KMS-11 (cell line): ENCODE measurements around the gene ATF6B.

Experiments used
- H2AFZ ChIP-seq: fragments of 200-600 bp; sonication (generic); 2 replicates; pipeline ENCODE4 v1.6.1; 2016; ENCODE audit warnings: antibody characterized with exemption, mixed run types, low read depth
- H3K27ac ChIP-seq: fragments of 200-600 bp; sonication (generic); 2 replicates; pipeline ENCODE4 v1.6.1; 2016; ENCODE audit warnings: mild to moderate bottlenecking, mixed run types
- H3K27me3 ChIP-seq: fragments of 200-600 bp; sonication (generic); 2 replicates; pipeline ENCODE4 v1.6.1; 2017; ENCODE audit warnings: mild to moderate bottlenecking, low read depth, mixed run types, moderate library complexity; ENCODE audit not compliant: insufficient read depth
- H3K36me3 ChIP-seq: fragments of 200-600 bp; sonication (generic); 2 replicates; pipeline ENCODE4 v1.6.1; 2017; ENCODE audit warnings: mild to moderate bottlenecking, mixed run types; ENCODE audit not compliant: insufficient read depth
- H3K4me1 ChIP-seq: fragments of 200-600 bp; sonication (generic); 2 replicates; pipeline ENCODE4 v1.6.1; 2016; ENCODE audit warnings: mild to moderate bottlenecking, low read depth, mixed run types; ENCODE audit not compliant: poor library complexity, severe bottlenecking
- H3K4me2 ChIP-seq: fragments of 200-600 bp; sonication (generic); 2 replicates; pipeline ENCODE4 v1.7.0; 2016; ENCODE audit warnings: mild to moderate bottlenecking, mixed run types
- H3K4me3 ChIP-seq: fragments of 200-600 bp; sonication (generic); IDR thresholded peaks from 2 replicates; pipeline ENCODE4 v1.6.1; 2017; ENCODE audit warnings: low read depth, low read length, mixed read lengths; ENCODE audit not compliant: insufficient read depth
- H3K79me2 ChIP-seq: fragments of 200-600 bp; sonication (generic); 2 replicates; pipeline ENCODE4 v1.6.1; 2016; ENCODE audit warnings: low read depth, mixed run types; ENCODE audit not compliant: insufficient read depth
- H3K9ac ChIP-seq: fragments of 200-600 bp; sonication (generic); 2 replicates; pipeline ENCODE4 v1.6.1; 2016; ENCODE audit warnings: mild to moderate bottlenecking, mixed run types
- H4K20me1 ChIP-seq: fragments of 200-600 bp; sonication (generic); 2 replicates; pipeline ENCODE4 v1.6.1; 2016; ENCODE audit warnings: mild to moderate bottlenecking, mixed run types; ENCODE audit not compliant: insufficient read depth
- CTCF ChIP-seq: fragments of 200-600 bp; sonication (generic); conservative IDR thresholded peaks from 2 replicates; pipeline ENCODE4 v1.6.1; 2017; ENCODE audit warnings: low read depth, mild to moderate bottlenecking, antibody characterized with exemption, low read length, moderate library complexity, mixed read lengths

ATF6B gene

GRCh38 chr6:32112431-32112980, 15.5 kb downstream of the ATF6B start:
- no peak overlapping the region for H3K4me2 ChIP-seq

GRCh38 chr6:32111424-32112066, 16.5 kb downstream of the ATF6B start:
- Histone ChIP-seq H3K36me3 (no peaks in the 10 kb centered on the region), H3K9ac (no peak overlapping the region), H3K79me2 (no peaks in the 10 kb centered on the region), H3K4me1 (no peaks in the 10 kb centered on the region), H3K27ac (no peak overlapping the region), H2AFZ (no peak overlapping the region), H3K4me3 (no peak overlapping the region), H4K20me1 (no peaks in the 10 kb centered on the region), H3K4me2 (no peak overlapping the region), H3K27me3 (peaks cover 26% of the 10 kb centered on the region; the same call in 1 of the 2 replicates)
- TF ChIP-seq CTCF = no peak

More at GRCh38 chr6:32112431-32112980, 15.5 kb downstream of the ATF6B start:
- Histone ChIP-seq H3K27me3 (peaks cover 17% of the 10 kb centered on the region; the same call in 1 of the 2 replicates), H3K4me1 (no peaks in the 10 kb centered on the region), H3K9ac (no peak overlapping the region), H2AFZ (no peak overlapping the region), H3K36me3 (0 out of 2 replicates have a peak, but pooled peaks cover under 1% of the 10 kb centered on the region), H3K79me2 (no peaks in the 10 kb centered on the region), H3K4me3 (no peak overlapping the region), H3K27ac (no peak overlapping the region), H4K20me1 (no peaks in the 10 kb centered on the region)
- no peak for TF ChIP-seq CTCF

GRCh38 chr6:32110632-32111031, 17.4 kb downstream of the ATF6B start:
- H3K36me3 ChIP-seq = no peaks in the 10 kb centered on the region
- no peak overlapping the region for H3K27ac ChIP-seq
- no peak overlapping the region for H3K4me2 ChIP-seq
- no peaks in the 10 kb centered on the region for H3K4me1 ChIP-seq
- no peak overlapping the region for H3K9ac ChIP-seq
- peaks cover 34% of the 10 kb centered on the region; the same call in 1 of the 2 replicates for H3K27me3 ChIP-seq
- no peaks in the 10 kb centered on the region for H4K20me1 ChIP-seq
- no peaks in the 10 kb centered on the region for H3K79me2 ChIP-seq
- H2AFZ ChIP-seq = no peak overlapping the region
- H3K4me3 ChIP-seq = no peak overlapping the region
- TF ChIP-seq CTCF = no peak

GRCh38 chr6:32109765-32110160, 18.3 kb downstream of the ATF6B start:
- H3K27me3 ChIP-seq = peaks cover 42% of the 10 kb centered on the region; the same call in 1 of the 2 replicates
- H3K9ac ChIP-seq = no peak overlapping the region
- H4K20me1 ChIP-seq = no peaks in the 10 kb centered on the region
- no peak overlapping the region for H2AFZ ChIP-seq
- TF ChIP-seq CTCF = no peak
- H3K79me2 ChIP-seq = no peaks in the 10 kb centered on the region
- H3K36me3 ChIP-seq = no peaks in the 10 kb centered on the region
- H3K4me2 ChIP-seq = no peak overlapping the region
- H3K27ac ChIP-seq = no peak overlapping the region
- H3K4me3 ChIP-seq = no peak overlapping the region
- no peaks in the 10 kb centered on the region for H3K4me1 ChIP-seq
